ENCODE measurements around the gene DCLK2. TPM values are rescaled to one million over a fixed set of nuclear protein-coding genes. Genes with fewer than 3 reads are reported as not detected.

The DCLK2 gene
- total RNA-seq, 3 donors from 2014 or later = 3.0 to 11.8 (median 4.3) TPM

DNA sequence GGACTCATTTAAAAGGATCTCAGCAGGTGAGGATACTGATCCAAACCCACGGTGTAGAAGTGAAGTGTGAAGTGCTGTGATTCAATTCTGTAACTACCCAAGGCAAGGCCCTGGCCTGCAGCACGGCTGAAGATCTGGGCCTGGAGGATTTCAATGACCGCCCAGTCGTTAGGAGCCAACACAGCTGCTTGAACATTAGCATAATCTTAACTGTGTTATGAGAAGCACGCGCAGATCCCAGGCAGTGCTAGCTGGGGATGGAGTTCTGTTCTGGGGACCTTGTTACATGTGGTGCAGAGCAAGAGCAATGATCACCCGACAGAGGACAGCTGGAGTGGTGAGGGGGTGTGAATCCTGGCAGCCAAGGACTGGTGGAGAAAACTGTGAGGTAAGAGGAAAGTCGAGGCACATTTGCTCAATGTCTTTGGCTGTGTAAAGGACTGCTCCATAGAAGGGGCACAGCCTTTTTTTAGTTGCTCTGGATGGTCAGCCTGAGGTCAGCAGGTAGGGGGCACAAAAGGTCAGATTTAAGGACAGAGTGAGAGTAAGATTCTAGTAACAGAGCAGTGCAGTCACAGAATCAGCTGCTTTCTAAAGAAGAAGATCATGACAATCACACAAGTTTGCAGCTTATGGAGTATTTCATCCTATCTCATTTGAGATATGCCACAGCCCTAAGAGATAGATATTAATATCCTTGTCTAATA lies 181.8 kb downstream of the DCLK2 start:
- ATAC-seq = no peak
- H3K36me3 ChIP-seq (ENCODE audit: low read depth) = no peaks in the 10 kb centered on the region
- no peaks in the 10 kb centered on the region for H3K9me3 ChIP-seq
- TF ChIP-seq CTCF (IDR thresholded peaks at IDR 0.05) = no peak
- peaks cover 37% of the 10 kb centered on the region for H3K4me1 ChIP-seq (ENCODE audit: low read depth)
- intact Hi-C loops (cut with DNase I, micrococcal nuclease) = no loop called here
- no peak for DNase-seq
- H3K4me3 ChIP-seq = no peak overlapping the region

GRCh38 chr4:150261571-150261970 lies 183.3 kb downstream of the DCLK2 start:
- peaks cover 23% of the 10 kb centered on the region for H3K4me1 ChIP-seq (ENCODE audit: low read depth)
- H3K9me3 ChIP-seq = no peaks in the 10 kb centered on the region
- TF ChIP-seq CTCF (IDR thresholded peaks at IDR 0.05) = no peak
- no peaks in the 10 kb centered on the region for H3K36me3 ChIP-seq (ENCODE audit: low read depth)
- ATAC-seq (no peak), DNase-seq (no peak)
- intact Hi-C loops (cut with DNase I, micrococcal nuclease) = no loop called here
- H3K4me3 ChIP-seq = no peak overlapping the region

- no peak for TF ChIP-seq CTCF (IDR thresholded peaks at IDR 0.05)
- ATAC-seq = no peak
- H3K4me3 ChIP-seq = no peak overlapping the region
These were observed 184.4 kb downstream of the DCLK2 start for GRCh38 chr4:150262611-150263010.

GRCh38 chr4:150264595-150265161 lies 186.4 kb downstream of the DCLK2 start:
- no peaks in the 10 kb centered on the region for H3K36me3 ChIP-seq (ENCODE audit: low read depth)
- intact Hi-C loops (cut with DNase I, micrococcal nuclease) = no loop called here
- H3K4me3 ChIP-seq = no peak overlapping the region
- H3K9me3 ChIP-seq = no peaks in the 10 kb centered on the region
- no peaks in the 10 kb centered on the region for H3K4me1 ChIP-seq (ENCODE audit: low read depth)
- ATAC-seq = no peak
- DNase-seq = no peak
- TF ChIP-seq CTCF (IDR thresholded peaks at IDR 0.05) = no peak

More at GRCh38 chr4:150262611-150263010, 184.4 kb downstream of the DCLK2 start:
- DNase-seq = no peak
- no peaks in the 10 kb centered on the region for H3K36me3 ChIP-seq (ENCODE audit: low read depth)
- peaks cover 16% of the 10 kb centered on the region for H3K4me1 ChIP-seq (ENCODE audit: low read depth)
- intact Hi-C loops (cut with DNase I, micrococcal nuclease) = no loop called here
- H3K9me3 ChIP-seq = no peaks in the 10 kb centered on the region

- Histone ChIP-seq H3K36me3 (ENCODE audit: low read depth) (no peaks in the 10 kb centered on the region), H3K9me3 (no peaks in the 10 kb centered on the region), H3K4me1 (ENCODE audit: low read depth) (no peaks in the 10 kb centered on the region), H3K4me3 (no peak overlapping the region)
- TF ChIP-seq CTCF (IDR thresholded peaks at IDR 0.05) = no peak
- intact Hi-C loops (cut with DNase I, micrococcal nuclease) = no loop called here
- ATAC-seq (no peak), DNase-seq (no peak)
These were observed 187.6 kb downstream of the DCLK2 start for GRCh38 chr4:150265806-150266205.

Measured in mucosa of descending colon (tissue), 3 donors.